SH-SY5Y (cell line): ENCODE results near the gene PARD3.

ENCODE experiments used
- GATA2 ChIP-seq: IDR thresholded peaks from 2 replicates; pipeline ENCODE4 v1.6.1; 2011; ENCODE audit warnings: mild to moderate bottlenecking, low read depth, low read length
- GATA3 ChIP-seq: IDR thresholded peaks from 2 replicates; pipeline ENCODE4 v1.6.1; 2011; ENCODE audit warnings: low read depth, mild to moderate bottlenecking, low read length, moderate library complexity

PARD3 gene

GRCh38 chr10:34290412-34291081, 524.5 kb downstream of the PARD3 start:
- no peak for TF ChIP-seq GATA2
- TF ChIP-seq GATA3 = no peak

GRCh38 chr10:34288634-34289033, 526.5 kb downstream of the PARD3 start:
- TF ChIP-seq GATA3 (no peak), GATA2 (no peak)

- TF ChIP-seq GATA2 (no peak), GATA3 (no peak)
Measured at GRCh38 chr10:34286136-34286739, 528.9 kb downstream of the PARD3 start.

- TF ChIP-seq GATA2 (no peak), GATA3 (no peak)
Measured at GRCh38 chr10:34281661-34282582, 533.2 kb downstream of the PARD3 start.

- no peak for TF ChIP-seq GATA3
Measured at GRCh38 chr10:34280599-34281374, 534.3 kb downstream of the PARD3 start.

- TF ChIP-seq GATA3 (no peak), GATA2 (no peak)
Measured at GRCh38 chr10:34275626-34276130, 539.4 kb downstream of the PARD3 start.

GRCh38 chr10:34274906-34275305, 540.2 kb downstream of the PARD3 start:
- no peak for TF ChIP-seq GATA2
- no peak for TF ChIP-seq GATA3

GRCh38 chr10:34273340-34273739, 541.8 kb downstream of the PARD3 start:
- TF ChIP-seq GATA2 (no peak), GATA3 (no peak)

GRCh38 chr10:34272316-34272715, 542.8 kb downstream of the PARD3 start:
- no peak for TF ChIP-seq GATA2
- TF ChIP-seq GATA3 = no peak

GRCh38 chr10:34262985-34263384, 552.1 kb downstream of the PARD3 start:
- TF ChIP-seq GATA2 (no peak), GATA3 (no peak)

GRCh38 chr10:34260904-34261303, 554.2 kb downstream of the PARD3 start:
- TF ChIP-seq GATA3 = no peak
- no peak for TF ChIP-seq GATA2

- no peak for TF ChIP-seq GATA2
Measured at GRCh38 chr10:34256216-34256615, 558.9 kb downstream of the PARD3 start.

GRCh38 chr10:34255035-34255434, 560.1 kb downstream of the PARD3 start:
- TF ChIP-seq GATA2 = no peak

GRCh38 chr10:34254596-34254995, 560.5 kb downstream of the PARD3 start:
- TF ChIP-seq GATA3 (no peak), GATA2 (no peak)
